ENCODE measurements around the gene PPA2.

GRCh38 chr4:105369988-105370387 lies 103.9 kb downstream of the PPA2 start:
- TF ChIP-seq CTCF (IDR thresholded peaks at IDR 0.05; ENCODE audit: low read depth, low read length, poor library complexity, severe bottlenecking) (no peak), EZH2phosphoT487 (IDR thresholded peaks at IDR 0.05; ENCODE audit: borderline replicate concordance, low read length) (no peak)

All from DOHH2 (cell line).